IPS-NIHi7 (cell line): ENCODE data around the gene ENOSF1.
"Not testable (repeated sequence)": the region's sequence is repeated elsewhere in the genome, so short reads cannot be mapped to it uniquely, and the experiment has no call there.

Experiments used
- DNase-seq: peaks from one replicate; pipeline ENCODE4 v3.0.0; 2012; ENCODE audit warnings: mixed read lengths; ENCODE audit errors: extremely low spot score

Gene ENOSF1, protein sequence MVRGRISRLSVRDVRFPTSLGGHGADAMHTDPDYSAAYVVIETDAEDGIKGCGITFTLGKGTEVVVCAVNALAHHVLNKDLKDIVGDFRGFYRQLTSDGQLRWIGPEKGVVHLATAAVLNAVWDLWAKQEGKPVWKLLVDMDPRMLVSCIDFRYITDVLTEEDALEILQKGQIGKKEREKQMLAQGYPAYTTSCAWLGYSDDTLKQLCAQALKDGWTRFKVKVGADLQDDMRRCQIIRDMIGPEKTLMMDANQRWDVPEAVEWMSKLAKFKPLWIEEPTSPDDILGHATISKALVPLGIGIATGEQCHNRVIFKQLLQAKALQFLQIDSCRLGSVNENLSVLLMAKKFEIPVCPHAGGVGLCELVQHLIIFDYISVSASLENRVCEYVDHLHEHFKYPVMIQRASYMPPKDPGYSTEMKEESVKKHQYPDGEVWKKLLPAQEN

DNA sequence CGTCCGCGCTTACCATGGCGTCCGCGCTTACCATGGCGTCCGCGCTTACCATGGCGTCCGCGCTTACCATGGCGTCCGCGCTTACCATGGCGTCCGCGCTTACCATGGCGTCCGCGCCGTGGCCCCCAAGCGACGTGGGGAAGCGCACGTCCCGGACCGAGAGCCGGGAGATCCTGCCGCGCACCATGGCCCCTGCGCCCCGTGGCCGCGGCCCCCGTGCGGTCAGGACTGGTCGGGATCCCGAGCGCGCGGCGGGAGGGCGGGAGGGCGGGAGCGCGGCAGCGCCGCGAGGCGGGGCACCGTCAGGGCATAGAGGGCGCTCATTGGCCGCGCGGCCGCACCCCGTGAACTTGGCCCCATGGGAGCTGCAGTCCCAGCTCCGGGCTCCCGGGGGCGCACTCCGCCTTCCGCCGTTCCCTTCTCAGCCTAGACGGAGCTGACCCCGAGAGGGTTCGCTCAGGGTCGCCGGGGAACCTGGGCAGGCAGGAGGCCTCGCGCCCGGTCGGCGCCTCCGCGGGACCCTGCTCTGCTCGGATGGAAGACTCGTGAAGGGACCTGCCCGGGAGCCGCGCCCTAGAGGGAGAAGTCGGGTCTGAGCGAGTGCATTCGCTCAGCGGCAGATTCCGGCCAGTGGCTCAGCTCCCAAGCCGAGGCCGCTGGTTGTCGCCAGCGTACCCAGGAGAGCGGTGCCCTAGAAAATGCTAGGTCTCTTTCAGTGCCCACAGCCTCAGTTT lies at the start of gene ENOSF1:
ENOSF1 (minus strand) TSS at position 230 of the 734 bp plus-strand sequence; CDS start at position 187, 43 bp downstream.
- DNase-seq, result peak; percentile 97

DNA sequence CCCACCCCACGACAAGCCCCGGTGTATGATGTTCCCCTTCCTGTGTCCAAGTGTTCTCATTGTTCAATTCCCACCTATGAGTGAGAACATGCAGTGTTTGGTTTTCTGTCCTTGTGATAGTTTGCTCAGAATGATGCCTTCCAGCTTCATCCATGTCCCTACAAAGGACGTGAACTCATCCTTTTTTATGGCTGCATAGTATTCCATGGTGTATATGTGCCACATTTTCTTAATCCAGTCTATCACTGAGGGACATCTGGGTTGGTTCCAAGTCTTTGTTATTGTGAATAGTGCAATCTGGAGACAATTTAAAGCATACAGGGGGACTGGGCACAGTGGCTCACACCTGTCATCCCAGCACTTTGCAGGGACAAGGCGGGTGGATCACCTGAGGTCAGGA lies 47.4 kb upstream of the ENOSF1 start:
- not testable (repeated sequence) for DNase-seq

DNA sequence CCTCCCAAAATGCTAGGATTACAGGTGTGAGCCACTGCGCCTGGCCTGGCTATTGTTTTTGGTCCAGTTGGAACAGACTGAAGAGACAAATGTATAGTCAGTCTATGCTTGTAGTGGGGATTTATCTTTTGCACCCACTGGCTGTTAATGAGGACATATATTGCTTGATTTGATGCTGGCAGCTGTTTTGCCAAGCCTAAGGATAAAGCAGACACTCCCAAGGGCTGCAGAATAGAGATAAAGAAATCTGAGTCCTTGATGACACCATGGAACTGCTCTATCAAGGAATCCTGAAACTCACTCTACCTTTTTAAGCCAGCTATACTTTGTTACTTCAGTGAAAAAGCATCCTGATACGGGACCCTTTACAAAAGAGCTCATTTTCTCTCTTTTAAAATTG lies 43.1 kb upstream of the ENOSF1 start:
- DNase-seq, result no peak

DNA sequence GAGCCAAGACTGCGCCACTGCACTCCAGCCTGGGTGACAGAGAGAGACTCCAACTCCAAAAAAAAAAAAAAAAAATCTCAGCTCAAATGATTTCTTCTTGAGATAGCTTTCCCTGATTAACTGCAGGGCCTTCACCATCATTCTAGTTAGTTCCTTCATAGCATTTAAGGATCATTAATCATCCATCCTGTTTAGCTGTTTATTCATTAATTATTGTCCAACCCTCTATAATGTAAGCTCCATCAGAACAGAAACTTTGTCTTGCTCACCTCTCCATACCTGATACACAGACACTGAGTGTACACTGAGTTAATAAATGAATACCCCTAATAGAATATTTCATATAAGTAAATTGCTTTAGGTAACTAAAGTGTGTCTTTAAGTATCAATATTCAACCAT lies 42.2 kb upstream of the ENOSF1 start:
- DNase-seq, result no peak

DNA sequence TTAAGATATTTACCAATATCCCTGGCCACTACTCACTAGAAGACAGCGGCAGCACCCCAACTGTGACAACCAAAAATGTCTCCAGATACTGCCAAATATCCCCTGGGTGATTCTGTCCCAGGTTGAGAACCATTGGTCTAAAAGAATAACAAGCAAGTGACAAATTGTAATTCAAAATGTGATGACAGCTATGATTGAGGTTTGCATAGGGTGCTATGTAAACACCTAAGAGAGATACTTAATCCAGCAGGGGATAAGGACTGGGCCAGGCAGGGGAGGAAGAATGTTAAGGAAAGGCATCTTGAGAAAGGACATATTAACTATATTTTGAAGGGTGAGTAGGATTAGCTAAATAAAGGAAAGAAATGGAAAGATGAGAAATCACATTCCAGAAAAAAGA lies 38.0 kb upstream of the ENOSF1 start:
- no peak for DNase-seq

DNA sequence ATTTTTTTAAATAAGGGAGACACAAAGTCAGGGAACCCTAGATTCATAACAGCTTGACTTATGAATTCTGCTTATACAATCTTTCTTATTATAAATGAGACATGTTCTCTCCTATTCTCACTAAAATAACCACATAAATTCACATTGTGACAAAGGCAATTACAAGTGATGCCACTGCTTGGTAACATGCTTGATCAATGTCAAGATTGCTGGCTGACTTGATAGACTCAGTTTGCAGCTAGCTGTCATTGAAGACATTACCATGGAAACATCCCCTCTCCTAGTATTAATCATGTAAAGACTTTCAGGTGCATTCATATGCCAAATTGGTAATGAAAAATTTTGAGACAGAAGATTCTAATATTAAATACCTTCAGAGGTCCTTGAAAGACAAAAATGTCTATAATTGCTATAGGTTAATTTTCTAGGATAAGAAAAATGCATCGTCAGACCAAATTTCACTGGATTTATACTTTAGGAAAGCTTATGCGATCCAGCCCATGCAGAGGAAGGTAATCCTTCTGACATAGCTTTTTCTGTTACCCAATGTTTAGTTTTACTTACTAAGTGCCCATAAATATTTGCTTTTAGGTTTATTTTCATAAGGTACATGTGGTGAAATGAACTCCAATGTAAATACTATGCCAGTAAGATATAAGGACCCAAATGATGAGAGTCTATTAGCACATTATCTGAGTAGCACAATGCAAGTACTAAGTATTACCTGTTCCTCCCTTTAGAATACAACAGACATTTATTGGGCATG lies 32.6 kb upstream of the ENOSF1 start:
- no peak for DNase-seq

DNA sequence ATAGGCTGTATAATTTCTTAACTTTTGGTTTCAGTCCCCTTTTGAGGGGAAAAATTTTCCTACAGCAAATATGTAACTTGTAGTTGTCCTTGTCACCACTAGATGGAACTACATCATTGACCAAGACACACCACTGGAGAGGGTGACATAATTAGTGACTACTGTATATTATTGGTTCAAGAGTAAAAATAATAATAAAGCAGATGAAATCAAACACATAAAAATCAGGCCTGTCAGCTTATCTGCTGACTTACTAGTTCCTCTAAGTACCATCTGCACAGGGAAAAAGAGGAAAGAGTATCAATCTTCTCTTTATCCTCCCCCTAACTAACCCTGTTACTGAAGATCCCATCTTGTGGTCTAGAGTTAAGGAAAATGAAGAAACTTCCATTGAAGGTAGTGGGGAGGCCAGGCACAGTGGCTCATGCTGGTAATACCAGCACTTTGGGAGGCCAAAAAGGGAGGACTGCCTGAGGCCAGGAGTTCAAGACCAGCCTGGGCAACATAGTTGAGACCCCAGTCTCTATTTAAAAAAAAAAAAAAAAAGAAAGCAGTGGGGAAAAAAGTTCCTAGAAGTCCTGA lies 29.6 kb upstream of the ENOSF1 start:
- DNase-seq, result peak; percentile 53

DNA sequence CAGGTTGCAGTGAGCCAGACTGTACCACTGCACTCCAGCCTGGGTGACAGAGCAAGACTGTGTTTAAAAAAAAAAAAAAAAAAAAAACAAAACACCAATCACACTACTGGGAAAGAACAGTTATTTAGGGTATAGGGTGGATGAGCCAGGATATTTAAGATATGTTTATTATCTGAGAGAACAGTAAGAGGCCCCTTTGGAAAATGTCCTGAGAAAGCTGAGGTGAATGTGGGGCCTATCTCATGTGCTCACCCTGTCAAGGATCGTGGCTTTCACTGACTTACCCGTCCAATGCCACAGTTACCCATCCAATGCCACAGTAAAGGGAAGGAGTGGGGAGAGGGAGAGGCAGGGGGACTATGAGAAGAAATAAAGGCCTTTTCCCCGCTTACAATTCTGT lies 19.9 kb upstream of the ENOSF1 start:
- no peak for DNase-seq

DNA sequence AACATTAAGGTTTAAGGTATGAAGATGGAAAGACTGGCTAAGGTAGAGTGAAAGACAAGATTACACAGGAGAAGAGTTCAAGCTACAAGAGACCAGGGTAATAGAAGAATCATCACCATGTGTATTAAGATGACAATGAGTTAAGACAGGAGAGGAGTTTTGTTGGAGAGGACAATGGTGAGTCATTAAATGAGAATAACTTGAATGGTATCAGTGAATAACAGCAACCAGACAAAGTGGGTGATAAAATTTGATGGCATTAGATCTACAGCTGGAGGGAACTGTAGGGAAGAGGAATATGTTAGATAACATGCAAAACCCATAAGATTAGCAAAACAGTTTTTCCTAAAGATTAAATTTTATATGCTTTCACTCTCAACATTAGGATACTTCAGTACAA lies 18.8 kb upstream of the ENOSF1 start:
- DNase-seq, result no peak

DNA sequence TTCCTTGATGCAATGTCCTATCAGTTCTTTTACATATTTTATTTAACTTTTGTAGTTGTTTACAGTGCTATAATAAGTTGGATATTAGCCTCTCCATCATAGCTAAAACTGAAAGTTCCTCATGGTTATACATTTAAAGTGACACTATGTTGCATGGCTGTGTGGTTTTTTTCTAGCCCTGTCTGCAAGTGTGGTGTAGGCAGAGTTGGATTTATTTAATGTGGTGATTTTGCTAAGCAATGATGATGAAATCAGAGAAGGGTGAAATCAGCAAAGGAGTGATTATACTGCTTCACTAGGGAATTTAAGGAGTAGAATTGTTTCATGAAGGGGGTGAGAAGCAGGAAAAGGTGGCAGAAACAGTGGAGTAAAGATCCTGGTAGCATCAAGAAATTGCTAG lies 18.3 kb upstream of the ENOSF1 start:
- DNase-seq, result no peak

DNA sequence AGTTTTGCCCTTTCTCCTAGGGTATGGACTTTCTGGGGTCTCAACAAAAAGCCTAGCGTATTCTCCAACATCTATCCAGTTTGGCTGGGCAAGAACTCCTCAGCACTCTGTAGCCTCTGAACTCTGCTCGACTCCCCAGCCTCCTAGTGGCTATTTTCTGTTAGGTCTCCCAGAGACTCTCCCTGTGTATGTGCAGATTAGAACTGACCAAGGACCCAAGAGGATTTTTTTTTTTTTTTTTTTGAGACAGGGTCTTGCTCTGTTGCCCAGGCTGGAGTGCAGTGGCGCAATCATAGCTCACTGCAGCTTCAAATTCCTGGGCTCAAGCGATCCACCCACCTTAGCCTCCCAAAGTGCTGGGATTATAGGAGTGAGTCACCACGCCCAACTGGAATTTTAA lies 17.7 kb upstream of the ENOSF1 start:
- DNase-seq, result peak; percentile 46

DNA sequence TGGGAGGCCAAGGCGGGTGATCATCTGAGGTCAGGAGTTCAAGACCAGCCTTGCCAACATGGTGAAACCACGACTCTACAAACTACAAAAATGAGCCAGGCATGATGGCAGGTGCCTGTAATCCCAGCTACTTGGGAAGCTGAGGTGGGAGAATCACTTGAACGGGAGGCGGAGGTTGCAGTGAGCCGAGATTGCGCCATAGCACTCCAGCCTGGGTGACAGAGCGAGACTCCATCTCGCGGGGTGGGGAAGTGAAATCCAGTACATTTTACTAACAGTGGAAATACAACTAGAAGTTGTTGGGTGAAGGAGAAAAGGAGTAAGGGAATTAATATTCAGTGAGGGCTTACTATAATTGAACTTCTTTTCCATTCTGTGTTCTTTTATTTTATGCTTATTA lies 13.2 kb upstream of the ENOSF1 start:
- no peak for DNase-seq

DNA sequence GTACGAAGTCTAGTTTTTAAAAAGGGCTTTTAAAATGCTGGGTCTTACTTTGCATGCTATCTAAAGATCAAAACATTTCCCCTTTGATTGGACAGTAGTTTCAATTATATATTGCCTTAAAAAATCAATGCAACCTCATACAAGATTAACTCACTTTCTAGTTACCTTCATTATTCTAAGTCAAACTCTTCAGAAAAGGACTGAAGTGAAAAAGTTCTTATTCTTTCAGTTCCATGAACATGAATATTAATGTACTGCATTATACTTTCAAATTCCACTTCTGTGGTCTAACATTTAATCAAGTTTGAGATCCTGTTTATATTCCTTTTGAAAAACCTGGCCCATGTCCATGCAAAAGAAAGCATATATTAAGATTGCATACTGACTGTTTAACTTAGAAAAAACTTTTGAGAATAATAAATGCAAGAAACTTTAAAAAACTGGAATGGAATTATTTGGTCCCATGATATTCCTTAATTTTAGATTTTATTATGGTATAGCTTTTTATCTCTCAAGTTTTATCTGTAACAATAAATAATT lies 11.2 kb upstream of the ENOSF1 start:
- DNase-seq, result no peak

DNA sequence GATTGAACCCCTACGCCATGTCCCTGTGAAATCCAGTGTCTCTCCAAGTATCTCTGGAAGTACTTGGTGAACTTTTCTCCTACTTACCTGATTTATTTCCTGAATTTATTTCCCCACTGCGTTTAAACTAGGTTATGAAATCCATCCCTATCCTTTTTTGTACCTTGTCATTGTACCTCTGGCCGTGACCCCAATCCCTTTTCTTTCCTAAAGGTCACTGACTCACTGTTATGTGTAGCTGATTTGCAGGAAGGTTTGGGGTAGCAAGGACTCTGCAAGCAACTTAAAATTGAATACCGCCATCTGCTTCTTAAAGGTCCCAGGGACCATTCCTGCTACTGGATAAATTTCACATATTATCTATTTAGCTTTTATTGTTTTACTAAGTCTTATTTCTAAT lies 4.6 kb upstream of the ENOSF1 start:
- no peak for DNase-seq

DNA sequence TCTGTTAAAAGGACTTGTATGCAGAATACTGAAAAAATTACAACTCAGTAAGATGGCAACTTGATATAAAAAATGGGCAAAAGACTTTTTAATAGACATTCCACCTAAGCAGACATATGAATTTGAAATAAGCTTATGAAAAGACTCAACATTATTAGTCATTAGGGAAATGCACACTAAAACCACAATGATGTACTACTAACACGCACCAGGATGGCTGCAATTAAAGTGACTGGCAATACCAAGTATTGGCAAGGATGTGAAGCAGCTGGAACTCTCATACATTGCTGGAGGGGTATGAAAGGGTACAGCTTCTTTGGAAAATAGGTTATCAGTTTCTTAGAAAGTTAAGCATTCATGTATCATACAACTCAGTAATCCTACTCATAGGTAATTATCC lies 3.2 kb upstream of the ENOSF1 start:
- DNase-seq, result no peak

DNA sequence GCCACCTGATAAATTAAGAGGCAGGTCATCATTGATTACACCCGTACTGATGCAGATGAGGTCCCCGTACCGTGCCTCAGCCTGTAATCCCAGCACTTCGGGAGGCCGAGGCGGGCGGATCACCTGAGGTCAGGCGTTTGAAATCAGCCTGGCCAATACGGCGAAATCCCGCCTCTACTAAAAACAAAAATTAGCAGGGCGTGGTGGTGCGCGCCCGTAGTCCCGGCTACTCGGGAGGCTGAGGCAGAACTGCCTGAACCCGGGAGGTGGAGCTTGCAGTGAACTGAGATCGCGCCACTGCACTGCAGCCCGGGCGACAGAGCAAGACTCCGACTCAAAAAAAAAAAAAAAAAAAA lies 683 bp upstream of the ENOSF1 start:
- no peak for DNase-seq

DNA sequence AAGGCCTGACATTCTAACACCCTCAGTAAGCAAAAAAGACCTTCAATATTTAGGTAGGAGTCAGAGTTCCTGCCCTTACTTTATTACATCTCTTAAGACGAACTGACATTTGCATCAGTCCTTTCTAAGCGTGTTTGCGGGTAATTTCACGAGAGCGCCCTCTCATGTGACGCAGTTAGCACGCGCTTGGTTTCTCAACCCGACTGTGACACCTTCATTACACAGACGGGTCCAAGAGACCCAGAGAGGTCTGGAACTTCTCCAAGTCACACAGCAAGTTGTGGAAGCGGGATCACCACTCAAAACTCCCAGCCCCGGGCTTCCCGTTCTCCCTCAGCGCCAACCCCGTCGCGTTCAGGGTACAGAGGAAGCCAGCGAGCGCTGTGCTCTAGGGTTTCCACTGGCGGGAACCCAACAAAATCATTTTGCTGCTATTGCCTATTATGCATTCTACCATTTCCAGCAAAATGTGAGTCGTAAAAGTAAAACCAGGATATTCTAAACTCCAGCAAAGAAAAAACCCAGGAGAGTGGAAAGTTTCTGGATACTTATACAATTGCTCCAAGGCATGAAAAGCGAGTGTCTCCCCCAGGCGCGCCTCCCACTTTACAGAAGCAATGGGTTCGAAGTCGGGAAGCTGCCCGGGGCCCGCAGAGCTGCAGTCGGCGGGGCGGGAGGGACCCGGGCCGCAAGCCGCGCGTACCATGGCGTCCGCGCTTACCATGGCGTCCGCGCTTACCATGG lies 601 bp downstream of the ENOSF1 start:
- peak; percentile 26 for DNase-seq

DNA sequence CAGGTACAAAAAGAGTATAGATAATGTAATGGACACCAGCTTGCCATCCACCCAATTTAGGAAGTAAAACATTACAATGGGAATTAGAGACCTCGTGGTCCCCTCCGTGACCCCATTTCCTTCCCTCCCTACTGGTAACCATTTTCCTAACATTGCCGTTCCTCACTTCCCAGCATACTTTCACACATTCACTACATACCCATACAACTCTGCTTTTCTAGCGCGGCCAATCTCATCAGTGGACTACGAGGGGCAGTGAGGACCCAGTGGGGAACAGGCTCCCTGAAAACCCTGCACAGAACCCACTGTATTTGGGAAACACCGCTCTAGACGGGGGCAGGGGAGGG lies 1.1 kb downstream of the ENOSF1 start:
- DNase-seq, result no peak

DNA sequence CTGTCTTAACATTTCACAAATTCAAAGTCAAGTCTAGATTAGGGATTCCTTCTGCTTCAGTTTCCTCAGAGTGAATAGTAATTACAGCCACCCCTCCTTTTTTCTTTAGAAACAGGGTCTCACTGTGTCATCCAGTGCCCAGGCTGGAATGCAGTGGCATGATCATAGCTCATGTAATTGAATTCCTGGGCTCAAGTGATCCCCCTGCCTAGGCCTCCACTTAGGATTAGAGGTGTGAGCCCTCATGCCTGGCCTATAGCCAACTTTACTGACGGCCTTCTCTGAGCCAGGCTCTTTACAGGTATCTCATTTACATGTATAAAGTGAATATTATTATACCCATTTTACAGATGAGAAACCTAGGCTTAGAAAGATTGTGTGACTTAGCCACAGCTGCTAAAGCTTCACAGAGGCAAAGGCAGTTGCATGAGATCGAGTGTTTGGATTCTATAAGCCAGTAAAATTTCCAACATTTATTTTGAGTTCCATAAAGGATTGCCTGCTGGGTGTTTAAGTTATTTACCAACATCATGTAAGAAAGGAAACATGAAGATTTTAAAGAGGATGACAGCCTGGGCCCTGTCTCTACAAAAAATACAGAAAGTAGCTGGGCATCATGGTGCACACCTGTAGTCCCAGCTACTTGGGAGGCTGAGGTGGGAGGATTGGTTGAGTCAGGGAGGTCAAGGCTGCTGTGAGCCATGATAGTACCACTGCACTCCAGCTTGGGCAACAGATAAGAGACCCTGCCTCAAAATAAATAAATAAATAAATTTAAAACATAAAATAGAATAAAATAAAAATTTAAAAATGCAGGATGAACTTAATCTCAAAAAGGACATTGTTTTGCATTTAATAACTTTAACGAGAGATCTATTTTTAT lies 1.8 kb downstream of the ENOSF1 start:
- no peak for DNase-seq

DNA sequence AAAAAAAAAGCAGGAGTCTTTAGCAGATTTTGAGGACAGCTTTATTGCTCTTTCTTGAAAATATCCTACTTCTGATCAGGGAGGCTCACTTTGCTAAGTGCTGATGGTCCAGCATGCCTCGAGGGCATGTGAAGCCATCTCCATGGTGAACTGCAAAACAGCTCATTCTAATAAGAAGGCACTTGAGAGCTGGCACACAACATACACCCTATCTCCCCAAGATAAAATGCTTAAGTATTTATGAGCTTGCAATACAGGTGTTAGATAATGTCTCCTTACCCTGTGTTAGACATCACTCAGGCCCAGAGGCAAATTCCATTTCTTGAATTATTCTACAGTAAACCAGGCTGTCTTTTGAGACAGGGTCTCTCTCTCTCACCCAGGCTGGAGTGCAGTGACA lies 2.7 kb downstream of the ENOSF1 start:
- no peak for DNase-seq
